Spleen (tissue), 7 donors: ENCODE data around the gene PTOV1.

ENCODE experiments used
- CTCF ChIP-seq, 11 experiments: fragments of 200-600 bp in 7 of 11; fragments of 450-650 bp in 4 of 11; sonication (generic) in 4 of 11; IDR thresholded peaks in 8 of 11; conservative IDR thresholded peaks in 3 of 11; 1 replicate in 7 of 11; 2 replicates in 4 of 11; pipeline versions ENCODE4 v1.4.0 to v1.8.0; 2016 to 2021; ENCODE audit warnings: antibody characterized with exemption in 11 of 11, inconsistent platforms in 4 of 11, mild to moderate bottlenecking in 1 of 11
- POLR2A ChIP-seq, 3 donors: fragments of 450-650 bp; IDR thresholded peaks; one replicate each; pipeline ENCODE4 v1.5.1; 2017; ENCODE audit warnings: antibody characterized with exemption in 3 of 3, mild to moderate bottlenecking in 1 of 3
- donor health status: DM: no; HTN: no; CAD: no; lungs with moderate emphysema.
- donor health status: DM: no; HTN: no; CAD: no.
- donor health status: DM: no; HTN: no; CAD: no.

- no peak for TF ChIP-seq CTCF (IDR thresholded peaks at IDR 0.05 in 8 of 11, conservative IDR thresholded peaks at IDR 0.05 in 3 of 11)
- no peak for TF ChIP-seq POLR2A (IDR thresholded peaks at IDR 0.05)
These were observed 32.1 kb downstream of the PTOV1 start for GRCh38 chr19:49883094-49883493.
